Limb (tissue), 2 donors: ENCODE data around the gene ABCA1.
A peak's percentile ranks its signal among the peaks of the same experiment; 100 is the strongest.
"Not testable (repeated sequence)": the region's sequence is repeated elsewhere in the genome, so short reads cannot be mapped to it uniquely, and the experiment has no call there.

Experiments used
- DNase-seq, 2 donors: peaks; one replicate each; pipeline ENCODE4 v3.0.0-alpha.2; 2016; ENCODE audit errors: extremely low spot score in 2 of 2

The ABCA1 gene

GRCh38 chr9:104944871-104945270 lies 16.9 kb upstream of the ABCA1 start:
- no peak for DNase-seq

- DNase-seq = peak in 1 of 2 donors; percentile 47
These were observed 16.4 kb upstream of the ABCA1 start for GRCh38 chr9:104944356-104944755.

- DNase-seq = no peak
These were observed 13.6 kb upstream of the ABCA1 start for GRCh38 chr9:104941597-104941996.

GRCh38 chr9:104936291-104936690 lies 8.3 kb upstream of the ABCA1 start:
- DNase-seq = no peak

- not testable (repeated sequence) for DNase-seq
These were observed 7.5 kb upstream of the ABCA1 start for GRCh38 chr9:104935501-104935810.

- no peak for DNase-seq
These were observed 6.9 kb upstream of the ABCA1 start for GRCh38 chr9:104934691-104935500.

GRCh38 chr9:104933091-104933490 lies 5.1 kb upstream of the ABCA1 start:
- not testable (repeated sequence) for DNase-seq

GRCh38 chr9:104931256-104931655 lies 3.3 kb upstream of the ABCA1 start:
- no peak for DNase-seq

- peak in 1 of 2 donors; percentile 65 for DNase-seq
These were observed 591 bp downstream of the ABCA1 start for GRCh38 chr9:104927216-104927911.

GRCh38 chr9:104923740-104924139 lies 4.2 kb downstream of the ABCA1 start:
- DNase-seq = no peak

GRCh38 chr9:104923289-104923688 lies 4.7 kb downstream of the ABCA1 start:
- DNase-seq = no peak

- DNase-seq = not testable (repeated sequence)
These were observed 5.2 kb downstream of the ABCA1 start for GRCh38 chr9:104922748-104923147.

GRCh38 chr9:104921067-104921741 lies 6.8 kb downstream of the ABCA1 start:
- DNase-seq = no peak

GRCh38 chr9:104915753-104916152 lies 12.2 kb downstream of the ABCA1 start:
- DNase-seq = no peak

- no peak for DNase-seq
These were observed 12.9 kb downstream of the ABCA1 start for GRCh38 chr9:104915049-104915448.

GRCh38 chr9:104914466-104914865 lies 13.5 kb downstream of the ABCA1 start:
- DNase-seq = no peak

GRCh38 chr9:104912606-104913005 lies 15.3 kb downstream of the ABCA1 start:
- DNase-seq = no peak

- DNase-seq = no peak
These were observed 16.8 kb downstream of the ABCA1 start for GRCh38 chr9:104911032-104911607.

- DNase-seq = no peak
These were observed 20.5 kb downstream of the ABCA1 start for GRCh38 chr9:104907278-104907951.

- DNase-seq = no peak
These were observed 21.3 kb downstream of the ABCA1 start for GRCh38 chr9:104906441-104907277.

GRCh38 chr9:104905931-104906330 lies 22.0 kb downstream of the ABCA1 start:
- no peak for DNase-seq
